ENCODE results near the gene RNF121.
A peak's percentile ranks its signal among the peaks of the same experiment; 100 is the strongest.

Gene RNF121

DNA sequence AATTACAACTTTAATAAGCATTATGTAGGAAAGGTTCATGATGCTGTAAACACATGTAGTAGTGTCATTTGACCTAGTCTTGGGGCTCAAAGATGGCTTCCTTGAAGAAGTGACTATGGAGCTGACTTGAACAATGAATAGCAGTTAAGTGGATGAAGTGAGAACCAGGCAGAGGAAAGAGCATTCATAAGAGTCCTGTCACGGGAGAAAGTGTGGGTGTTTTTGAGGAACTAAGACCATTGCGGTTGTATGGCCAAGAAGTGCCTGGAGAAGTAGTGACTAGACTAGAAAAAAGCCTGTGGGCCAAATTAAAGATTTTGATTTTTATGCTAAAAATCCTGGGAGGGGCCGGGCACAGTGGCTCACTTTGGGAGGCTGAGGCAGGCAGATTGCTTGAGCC lies 62.6 kb downstream of the RNF121 start:
- Mint-ChIP-seq H3K27ac (no peak overlapping the region), H3K4me1 (peaks cover 26% of the 10 kb centered on the region), H3K27me3 (ENCODE audit: low read depth) (no peaks in the 10 kb centered on the region), H3K4me3 (no peak overlapping the region), H3K9me3 (no peaks in the 10 kb centered on the region), H3K36me3 (ENCODE audit: low read depth) (peaks cover 36% of the 10 kb centered on the region)
- TF ChIP-seq, protein P1, sequence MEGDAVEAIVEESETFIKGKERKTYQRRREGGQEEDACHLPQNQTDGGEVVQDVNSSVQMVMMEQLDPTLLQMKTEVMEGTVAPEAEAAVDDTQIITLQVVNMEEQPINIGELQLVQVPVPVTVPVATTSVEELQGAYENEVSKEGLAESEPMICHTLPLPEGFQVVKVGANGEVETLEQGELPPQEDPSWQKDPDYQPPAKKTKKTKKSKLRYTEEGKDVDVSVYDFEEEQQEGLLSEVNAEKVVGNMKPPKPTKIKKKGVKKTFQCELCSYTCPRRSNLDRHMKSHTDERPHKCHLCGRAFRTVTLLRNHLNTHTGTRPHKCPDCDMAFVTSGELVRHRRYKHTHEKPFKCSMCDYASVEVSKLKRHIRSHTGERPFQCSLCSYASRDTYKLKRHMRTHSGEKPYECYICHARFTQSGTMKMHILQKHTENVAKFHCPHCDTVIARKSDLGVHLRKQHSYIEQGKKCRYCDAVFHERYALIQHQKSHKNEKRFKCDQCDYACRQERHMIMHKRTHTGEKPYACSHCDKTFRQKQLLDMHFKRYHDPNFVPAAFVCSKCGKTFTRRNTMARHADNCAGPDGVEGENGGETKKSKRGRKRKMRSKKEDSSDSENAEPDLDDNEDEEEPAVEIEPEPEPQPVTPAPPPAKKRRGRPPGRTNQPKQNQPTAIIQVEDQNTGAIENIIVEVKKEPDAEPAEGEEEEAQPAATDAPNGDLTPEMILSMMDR (IDR thresholded peaks at IDR 0.05; ENCODE audit: unreplicated experiment in 3 of 3): no peak

DNA sequence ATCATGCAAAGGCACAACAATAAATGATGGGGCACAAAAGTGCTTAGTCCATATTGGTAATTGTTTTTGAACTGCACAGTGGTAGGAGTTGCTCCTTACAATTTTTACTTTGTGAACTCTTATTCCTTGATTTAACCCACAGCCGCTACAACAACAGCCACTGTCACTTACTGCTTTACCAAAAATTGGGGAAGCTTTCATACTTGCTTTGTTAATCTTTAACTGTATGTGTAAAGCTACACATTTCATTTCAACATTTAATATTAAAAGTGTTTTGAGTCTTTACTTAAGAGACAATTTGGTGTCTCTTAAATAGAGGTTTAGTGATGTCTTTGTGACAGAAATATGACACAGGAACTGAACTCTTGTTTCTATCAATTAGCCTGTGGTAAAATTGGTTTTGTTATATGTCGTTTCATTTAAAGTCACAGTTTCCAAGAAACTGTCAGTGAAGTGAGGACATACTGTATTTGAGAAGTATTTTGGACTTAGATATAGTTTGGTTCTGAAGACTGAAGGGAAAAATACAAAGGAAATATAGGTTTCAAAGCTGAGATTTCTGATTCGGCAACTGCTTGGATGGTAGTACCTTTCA lies 63.4 kb downstream of the RNF121 start:
- H3K36me3 Mint-ChIP-seq (ENCODE audit: low read depth): peaks cover 32% of the 10 kb centered on the region
- TF ChIP-seq, protein P1 (IDR thresholded peaks at IDR 0.05; ENCODE audit: unreplicated experiment in 3 of 3): no peak
- H3K27ac Mint-ChIP-seq: no peak overlapping the region
- H3K9me3 Mint-ChIP-seq: no peaks in the 10 kb centered on the region
- H3K4me1 Mint-ChIP-seq: peaks cover 27% of the 10 kb centered on the region
- no peak overlapping the region for H3K4me3 Mint-ChIP-seq
- no peaks in the 10 kb centered on the region for H3K27me3 Mint-ChIP-seq (ENCODE audit: low read depth)

DNA sequence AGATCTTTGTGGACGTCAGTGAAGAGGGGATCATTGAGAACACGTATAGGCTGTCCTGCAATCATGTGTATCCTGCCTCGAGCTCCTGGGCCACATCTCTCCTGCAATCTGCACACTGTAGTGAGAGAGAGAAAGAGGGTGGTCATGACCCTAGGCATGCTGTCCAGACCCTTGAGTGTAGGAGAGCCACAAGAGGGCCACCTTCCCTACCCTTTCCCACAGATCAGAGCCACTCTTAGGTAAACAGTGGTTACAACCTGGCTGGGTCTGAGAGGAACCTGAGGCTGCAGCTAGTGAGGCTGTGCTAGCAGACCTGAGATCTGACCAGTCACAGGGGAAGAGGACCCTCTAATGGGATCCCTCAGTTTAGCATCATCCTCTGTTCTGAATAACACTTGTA lies 65.9 kb downstream of the RNF121 start:
- Mint-ChIP-seq H3K4me3 (no peak overlapping the region), H3K27ac (no peak overlapping the region)

DNA sequence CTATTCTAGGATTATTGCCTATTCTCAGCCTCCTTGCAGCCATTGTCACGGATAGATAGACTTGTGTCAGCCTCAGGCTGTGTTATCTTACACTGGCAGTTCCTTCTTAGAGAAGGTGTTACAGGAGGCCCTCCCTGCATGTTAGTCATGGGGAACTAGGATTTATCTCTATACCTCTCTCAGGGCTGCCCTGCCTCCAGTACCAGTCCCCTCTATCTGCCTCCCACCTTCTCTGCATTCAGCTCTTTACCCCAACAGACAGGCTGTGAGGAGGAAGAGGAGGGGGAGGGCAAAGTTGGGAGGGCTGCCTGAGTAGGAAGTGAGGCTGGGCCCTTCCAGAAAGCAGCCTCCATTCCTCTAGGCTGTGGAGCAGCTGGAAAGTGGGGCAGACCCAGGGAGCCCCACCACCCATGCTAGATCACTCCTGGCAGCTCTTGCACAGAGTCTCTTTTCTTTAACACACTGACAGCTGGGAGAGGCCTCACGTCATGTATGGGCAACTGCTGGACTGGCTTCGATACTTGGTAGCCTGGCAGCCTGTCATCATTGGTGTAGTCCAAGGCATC lies 67.0 kb downstream of the RNF121 start:
- no peaks in the 10 kb centered on the region for H3K27me3 Mint-ChIP-seq (ENCODE audit: low read depth)
- no peak overlapping the region for H3K4me3 Mint-ChIP-seq
- H3K36me3 Mint-ChIP-seq (ENCODE audit: low read depth): peaks cover 24% of the 10 kb centered on the region
- TF ChIP-seq, protein P1 (IDR thresholded peaks at IDR 0.05; ENCODE audit: unreplicated experiment in 3 of 3): no peak
- no peak overlapping the region for H3K27ac Mint-ChIP-seq
- no peaks in the 10 kb centered on the region for H3K9me3 Mint-ChIP-seq
- H3K4me1 Mint-ChIP-seq: peaks cover 28% of the 10 kb centered on the region

More for the DNA sequence above, 65.9 kb downstream of the RNF121 start:
- H3K9me3 Mint-ChIP-seq: no peaks in the 10 kb centered on the region
- peaks cover 27% of the 10 kb centered on the region for H3K4me1 Mint-ChIP-seq
- no peaks in the 10 kb centered on the region for H3K27me3 Mint-ChIP-seq (ENCODE audit: low read depth)
- TF ChIP-seq, protein P1 (IDR thresholded peaks at IDR 0.05; ENCODE audit: unreplicated experiment in 3 of 3): no peak
- peaks cover 32% of the 10 kb centered on the region for H3K36me3 Mint-ChIP-seq (ENCODE audit: low read depth)

DNA sequence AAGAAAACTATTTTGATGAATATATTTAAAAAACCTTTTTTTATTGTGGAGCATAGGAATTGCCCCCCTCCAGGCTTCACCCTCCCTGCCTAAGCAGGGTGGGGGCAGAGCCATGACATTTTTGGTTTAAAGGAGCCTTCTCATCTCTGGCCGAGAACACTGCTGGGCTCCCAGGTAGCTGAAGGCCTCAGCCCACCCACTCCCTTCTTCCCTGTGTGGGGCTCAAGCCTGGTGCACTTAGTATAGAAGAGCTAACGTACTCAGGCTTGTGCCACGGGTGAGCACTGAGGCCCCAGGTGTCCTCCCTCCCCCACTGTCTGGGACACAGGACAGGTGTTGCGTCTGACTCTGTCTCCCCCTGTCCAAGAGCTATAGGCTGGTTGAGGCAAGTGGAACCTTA lies 67.7 kb downstream of the RNF121 start:
- TF ChIP-seq, protein P1 (IDR thresholded peaks at IDR 0.05; ENCODE audit: unreplicated experiment in 3 of 3): no peak
- H3K4me1 Mint-ChIP-seq: peaks cover 28% of the 10 kb centered on the region
- H3K9me3 Mint-ChIP-seq: no peaks in the 10 kb centered on the region
- H3K4me3 Mint-ChIP-seq: no peak overlapping the region
- H3K36me3 Mint-ChIP-seq (ENCODE audit: low read depth): peaks cover 19% of the 10 kb centered on the region
- H3K27me3 Mint-ChIP-seq (ENCODE audit: low read depth): no peaks in the 10 kb centered on the region
- peak overlapping the region in 1 of 3 experiments; percentile 42 for H3K27ac Mint-ChIP-seq

DNA sequence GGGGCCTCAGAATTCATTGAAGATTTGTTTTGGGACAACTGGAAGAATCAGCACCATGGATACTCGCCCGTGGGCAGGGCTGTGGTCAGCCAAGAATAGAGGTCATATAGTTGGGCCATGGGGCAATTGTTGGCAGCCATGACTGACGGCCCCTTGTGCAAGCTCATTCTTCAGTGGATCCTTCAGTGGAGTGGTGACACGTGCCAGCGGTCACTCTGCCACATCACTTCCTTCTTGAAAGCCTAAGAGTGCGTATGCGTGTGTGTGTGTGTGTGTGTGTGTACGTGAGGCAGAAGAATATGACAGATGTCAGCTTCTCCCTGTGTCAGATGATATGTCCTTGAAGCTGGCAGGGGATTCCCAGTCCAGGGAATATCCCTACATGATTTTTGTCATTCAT lies 68.1 kb downstream of the RNF121 start:
- no peaks in the 10 kb centered on the region for H3K27me3 Mint-ChIP-seq (ENCODE audit: low read depth)
- H3K9me3 Mint-ChIP-seq: no peaks in the 10 kb centered on the region
- peaks cover 31% of the 10 kb centered on the region for H3K4me1 Mint-ChIP-seq
- peak overlapping the region in 1 of 3 experiments; percentile 42 for H3K27ac Mint-ChIP-seq
- H3K36me3 Mint-ChIP-seq (ENCODE audit: low read depth): peaks cover 20% of the 10 kb centered on the region
- H3K4me3 Mint-ChIP-seq: no peak overlapping the region
- TF ChIP-seq, protein P1 (IDR thresholded peaks at IDR 0.05; ENCODE audit: unreplicated experiment in 3 of 3): no peak
